Right atrium auricular region (tissue), 2 donors: ENCODE results near the gene CARMIL1. TPM values are rescaled to one million over a fixed set of nuclear protein-coding genes. Genes with fewer than 3 reads are reported as not detected.

Experiments
- DNase-seq: peaks from one replicate; pipeline ENCODE4 v3.0.0-alpha.2; 2019; ENCODE audit warnings: low spot score
- H3K27ac ChIP-seq, 2 donors: fragments of 200-600 bp; sonication (generic); 1 replicate in 1 of 2; 2 replicates in 1 of 2; pipeline ENCODE4 v1.5.1; 2016 to 2019
- H3K27me3 ChIP-seq, 2 donors: fragments of 200-600 bp; sonication (generic); one replicate each; pipeline versions ENCODE4 v1.5.1 to v1.6.0; 2017 to 2019
- H3K36me3 ChIP-seq: fragments of 200-600 bp; sonication (generic); one replicate; pipeline ENCODE4 v1.5.1; 2016
- H3K4me1 ChIP-seq, 2 donors: fragments of 200-600 bp; sonication (generic); one replicate each; pipeline versions ENCODE4 v1.5.1 to v1.6.0; 2017 to 2019
- H3K4me3 ChIP-seq, 2 donors: fragments of 200-600 bp; sonication (generic); 1 replicate in 1 of 2; 2 replicates in 1 of 2; pipeline ENCODE4 v1.5.1; 2017 to 2019; ENCODE audit warnings: mild to moderate bottlenecking in 1 of 2, moderate library complexity in 1 of 2
- H3K9me3 ChIP-seq, 2 donors: fragments of 200-600 bp; sonication (generic); one replicate each; pipeline ENCODE4 v1.5.1; 2019
- total RNA-seq, 2 donors: library from RNA; depleted of rRNA; stranded (reverse); fragments of >200 nt; gene quantifications; one replicate each; pipeline ENCODE4 v1.1.0, GENCODE V29; 2016
- TF ChIP-seq, protein P1 (sequence below), 2 donors: fragments of 200-600 bp; sonication (generic); IDR thresholded peaks; one replicate each; pipeline ENCODE4 v1.5.1; 2019; ENCODE audit warnings: antibody characterized with exemption in 2 of 2

Gene CARMIL1
- total RNA-seq, 2 donors from 2014 or later, result 7.9 to 29.4 TPM

DNA sequence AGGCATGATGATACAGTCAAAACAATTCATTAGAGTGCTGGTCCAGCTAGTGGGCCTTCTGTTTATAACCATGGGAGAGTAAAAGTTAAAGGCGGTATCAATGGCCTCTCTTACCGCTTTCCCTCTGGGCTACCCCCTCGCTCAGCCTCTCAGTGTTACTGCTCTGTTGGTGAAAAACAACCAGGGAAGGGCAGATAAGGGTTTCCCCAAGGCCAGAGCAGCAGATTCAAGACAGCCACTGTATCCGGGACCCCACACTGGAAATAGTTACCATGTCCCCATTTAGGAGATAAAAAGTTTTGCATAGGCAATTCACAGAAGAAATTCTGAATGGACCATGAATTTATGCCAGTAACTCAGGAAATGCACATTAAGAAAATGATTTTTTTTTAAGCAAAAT is 386.3 kb downstream of the CARMIL1 start:
- no peak overlapping the region for H3K27ac ChIP-seq
- no peak overlapping the region for H3K4me3 ChIP-seq
- H3K27me3 ChIP-seq, result no peaks in the 10 kb centered on the region
- TF ChIP-seq, protein P1, sequence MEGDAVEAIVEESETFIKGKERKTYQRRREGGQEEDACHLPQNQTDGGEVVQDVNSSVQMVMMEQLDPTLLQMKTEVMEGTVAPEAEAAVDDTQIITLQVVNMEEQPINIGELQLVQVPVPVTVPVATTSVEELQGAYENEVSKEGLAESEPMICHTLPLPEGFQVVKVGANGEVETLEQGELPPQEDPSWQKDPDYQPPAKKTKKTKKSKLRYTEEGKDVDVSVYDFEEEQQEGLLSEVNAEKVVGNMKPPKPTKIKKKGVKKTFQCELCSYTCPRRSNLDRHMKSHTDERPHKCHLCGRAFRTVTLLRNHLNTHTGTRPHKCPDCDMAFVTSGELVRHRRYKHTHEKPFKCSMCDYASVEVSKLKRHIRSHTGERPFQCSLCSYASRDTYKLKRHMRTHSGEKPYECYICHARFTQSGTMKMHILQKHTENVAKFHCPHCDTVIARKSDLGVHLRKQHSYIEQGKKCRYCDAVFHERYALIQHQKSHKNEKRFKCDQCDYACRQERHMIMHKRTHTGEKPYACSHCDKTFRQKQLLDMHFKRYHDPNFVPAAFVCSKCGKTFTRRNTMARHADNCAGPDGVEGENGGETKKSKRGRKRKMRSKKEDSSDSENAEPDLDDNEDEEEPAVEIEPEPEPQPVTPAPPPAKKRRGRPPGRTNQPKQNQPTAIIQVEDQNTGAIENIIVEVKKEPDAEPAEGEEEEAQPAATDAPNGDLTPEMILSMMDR (IDR thresholded peaks at IDR 0.05), result no peak
- no peak for DNase-seq
- H3K9me3 ChIP-seq, result no peaks in the 10 kb centered on the region
- H3K36me3 ChIP-seq, result no peaks in the 10 kb centered on the region
- no peaks in the 10 kb centered on the region for H3K4me1 ChIP-seq

DNA sequence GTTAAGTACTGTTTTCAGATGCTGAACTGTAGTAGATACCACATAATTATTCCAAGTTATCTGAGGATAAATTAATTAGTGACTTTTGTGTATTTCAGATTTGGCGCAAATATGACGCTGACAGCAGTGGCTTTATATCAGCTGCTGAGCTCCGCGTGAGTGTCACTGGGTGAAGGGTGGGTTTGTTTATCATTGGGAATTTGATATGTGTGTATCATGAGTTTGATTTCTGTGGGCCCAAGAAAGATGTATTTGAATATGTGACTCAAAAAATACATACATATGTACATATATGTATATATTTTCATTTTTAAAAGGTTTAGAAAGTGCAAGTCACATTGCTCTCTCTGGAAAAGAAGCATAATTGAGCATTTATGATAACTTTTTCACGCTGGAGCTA is 390.2 kb downstream of the CARMIL1 start:
- TF ChIP-seq, protein P1 (IDR thresholded peaks at IDR 0.05), result no peak
- no peaks in the 10 kb centered on the region for H3K36me3 ChIP-seq
- no peaks in the 10 kb centered on the region for H3K9me3 ChIP-seq
- no peaks in the 10 kb centered on the region for H3K4me1 ChIP-seq
- no peaks in the 10 kb centered on the region for H3K27me3 ChIP-seq
- DNase-seq, result no peak
- no peak overlapping the region for H3K4me3 ChIP-seq
- no peak overlapping the region for H3K27ac ChIP-seq
